HFFc6 (cell line): Measurements from ENCODE around the gene BTF3L4. TPM values are rescaled to one million over a fixed set of nuclear protein-coding genes. Genes with fewer than 3 reads are reported as not detected.

ENCODE experiments used
- DNase-seq: peaks from one replicate; pipeline ENCODE4 v3.0.0-alpha.2; 2018
- H3K27ac Mint-ChIP-seq: 2 replicates; pipeline ENCODE4 v1.8.0; 2020; ENCODE audit warnings: mild to moderate bottlenecking, mixed read lengths
- H3K27me3 Mint-ChIP-seq: 2 replicates; pipeline ENCODE4 v1.8.0; 2021; ENCODE audit warnings: mild to moderate bottlenecking, moderate library complexity, mixed read lengths; ENCODE audit not compliant: insufficient read depth
- H3K36me3 Mint-ChIP-seq: 2 replicates; pipeline ENCODE4 v1.8.0; 2021; ENCODE audit warnings: low read depth, mixed read lengths
- H3K4me1 Mint-ChIP-seq: 2 replicates; pipeline ENCODE4 v1.8.0; 2020; ENCODE audit warnings: low read depth, mixed read lengths
- H3K4me3 Mint-ChIP-seq: 2 replicates; pipeline ENCODE4 v1.8.0; 2020; ENCODE audit warnings: mild to moderate bottlenecking, moderate library complexity, mixed read lengths
- H3K9me3 Mint-ChIP-seq: 2 replicates; pipeline ENCODE4 v1.8.0; 2020; ENCODE audit warnings: mild to moderate bottlenecking, mixed read lengths
- CTCF ChIP-seq: fragments of 200-600 bp; sonication (generic); IDR thresholded peaks from 2 replicates; pipeline ENCODE4 v1.5.0; 2021; ENCODE audit warnings: antibody characterized with exemption, mild to moderate bottlenecking
- total RNA-seq, 6 experiments: library from RNA; stranded (reverse); fragmentation: NEBNext Ultra II Directional; extraction: Animal tissue kit (Norgen Biotek cat#: 25700); gene quantifications; 2 replicates in 1 of 6; 3 replicates in 5 of 6; pipeline ENCODE4 v1.2.3, GENCODE V29; 2021

BTF3L4 gene
- total RNA-seq, 6 experiments from 2014 or later = 45.7 to 52.9 (median 49.6) TPM

GRCh38 chr1:52053862-52054261, 2.2 kb upstream of the BTF3L4 start:
- peaks cover 4% of the 10 kb centered on the region for H3K27me3 Mint-ChIP-seq
- no peak for DNase-seq
- peaks cover 52% of the 10 kb centered on the region for H3K4me1 Mint-ChIP-seq
- no peak for TF ChIP-seq CTCF
- peak overlapping the region; percentile 95 for H3K27ac Mint-ChIP-seq
- no peaks in the 10 kb centered on the region for H3K9me3 Mint-ChIP-seq
- H3K36me3 Mint-ChIP-seq = peaks cover 20% of the 10 kb centered on the region
- H3K4me3 Mint-ChIP-seq = peak overlapping the region; percentile 100

GRCh38 chr1:52054496-52055065, 1.5 kb upstream of the BTF3L4 start:
- Mint-ChIP-seq H3K9me3 (no peaks in the 10 kb centered on the region), H3K27ac (peak overlapping the region; percentile 95), H3K4me1 (peaks cover 59% of the 10 kb centered on the region), H3K4me3 (peak overlapping the region; percentile 100), H3K27me3 (peaks cover 4% of the 10 kb centered on the region), H3K36me3 (peaks cover 23% of the 10 kb centered on the region)
- DNase-seq = no peak
- no peak for TF ChIP-seq CTCF

GRCh38 chr1:52055066-52055865, 829 bp upstream of the BTF3L4 start, which contains the start of gene TXNDC12:
Gene TXNDC12 (minus strand): TSS chr1:52055191. CDS start chr1:52055096, 95 bp downstream.
- Mint-ChIP-seq H3K4me3 (peak within 1 kb of the TSS; percentile 100), H3K27me3 (peaks cover 4% of the 10 kb centered on the region), H3K4me1 (peaks cover 63% of the 10 kb centered on the region), H3K36me3 (peaks cover 23% of the 10 kb centered on the region), H3K27ac (peak within 1 kb of the TSS; percentile 95), H3K9me3 (no peaks in the 10 kb centered on the region)
- peak; percentile 86 for DNase-seq
- no peak for TF ChIP-seq CTCF

GRCh38 chr1:52055866-52056162, 281 bp upstream of the BTF3L4 start:
- TF ChIP-seq CTCF = no peak
- Mint-ChIP-seq H3K27ac (peak overlapping the region; percentile 95), H3K36me3 (peaks cover 29% of the 10 kb centered on the region), H3K4me1 (peaks cover 62% of the 10 kb centered on the region), H3K4me3 (peak overlapping the region; percentile 100), H3K27me3 (peaks cover 4% of the 10 kb centered on the region), H3K9me3 (no peaks in the 10 kb centered on the region)
- no peak for DNase-seq

- peaks cover 59% of the 10 kb centered on the region for H3K4me1 Mint-ChIP-seq
- TF ChIP-seq CTCF = no peak
Observed at GRCh38 chr1:52056937-52057231, 789 bp downstream of the BTF3L4 start.

More at GRCh38 chr1:52056937-52057231, 789 bp downstream of the BTF3L4 start:
- no peaks in the 10 kb centered on the region for H3K9me3 Mint-ChIP-seq
- H3K27ac Mint-ChIP-seq = peak overlapping the region; percentile 99
- H3K4me3 Mint-ChIP-seq = peak overlapping the region; percentile 100
- no peak for DNase-seq
- peaks cover 30% of the 10 kb centered on the region for H3K36me3 Mint-ChIP-seq
- peaks cover 4% of the 10 kb centered on the region for H3K27me3 Mint-ChIP-seq
